Prostate gland (tissue), 2 donors: Measurements from ENCODE around the gene APBA3.

Source experiments
- CTCF ChIP-seq, 4 experiments: fragments of 200-600 bp in 2 of 4; fragments of 450-650 bp in 2 of 4; sonication (generic) in 2 of 4; IDR thresholded peaks; 1 replicate in 3 of 4; 2 replicates in 1 of 4; pipeline ENCODE4 v1.5.1; 2016 to 2019; ENCODE audit warnings: antibody characterized with exemption in 4 of 4, mild to moderate bottlenecking in 2 of 4, moderate library complexity in 2 of 4
- POLR2A ChIP-seq: fragments of 450-650 bp; IDR thresholded peaks from one replicate; pipeline ENCODE4 v1.6.1; 2016; ENCODE audit warnings: antibody characterized with exemption, mild to moderate bottlenecking
- POLR2AphosphoS5 ChIP-seq: sonication (generic); formaldehyde crosslinking; IDR thresholded peaks from one replicate; pipeline ENCODE4 v1.6.1; 2017; ENCODE audit warnings: antibody characterized with exemption

GRCh38 chr19:3751236-3751635 is 10.3 kb downstream of the APBA3 start:
- TF ChIP-seq CTCF (IDR thresholded peaks at IDR 0.05) (no peak), POLR2A (no peak), POLR2AphosphoS5 (no peak)
